Fibroblast of mammary gland (primary cell): Measurements from ENCODE around the gene NFKBIA.
"Not testable (repeated sequence)": the region's sequence is repeated elsewhere in the genome, so short reads cannot be mapped to it uniquely, and the experiment has no call there.

Experiments
- DNase-seq: peaks from one replicate; pipeline ENCODE4 v3.0.0-alpha.2; 2010; ENCODE audit warnings: low read depth
- H3K4me3 ChIP-seq: 2 replicates; pipeline ENCODE4 v1.5.1; 2011; ENCODE audit warnings: low read depth, mild to moderate bottlenecking, low read length, moderate library complexity; ENCODE audit not compliant: control insufficient read depth
- TF ChIP-seq, protein P1 (sequence below): conservative IDR thresholded peaks from 2 replicates; pipeline ENCODE4 v1.5.1; 2011; ENCODE audit warnings: low read depth, low read length, inconsistent platforms; ENCODE audit not compliant: control insufficient read depth, insufficient read depth

NFKBIA gene

DNA sequence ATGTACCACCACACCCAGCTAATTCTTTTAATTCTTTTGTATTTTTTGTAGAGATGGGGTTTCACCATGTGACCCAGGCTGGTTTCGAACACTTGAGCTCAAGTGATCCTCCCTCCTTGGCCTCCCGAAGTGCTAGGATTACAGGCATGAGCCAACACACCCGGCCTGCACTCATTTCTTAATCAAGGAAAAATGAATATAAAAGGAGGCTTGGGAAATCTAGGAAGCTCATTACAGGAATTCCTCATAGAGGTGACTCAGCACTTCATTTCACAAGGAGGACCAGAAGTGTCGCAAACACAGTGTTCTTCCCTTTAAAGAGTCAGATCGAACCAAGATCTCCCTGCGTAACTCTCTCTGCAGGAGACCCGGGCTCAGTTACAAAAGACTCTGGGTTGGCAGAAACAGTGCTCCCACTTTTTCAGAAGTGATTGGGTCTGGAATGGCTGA lies 30.3 kb downstream of the NFKBIA start:
- no peak overlapping the region for H3K4me3 ChIP-seq
- TF ChIP-seq, protein P1, sequence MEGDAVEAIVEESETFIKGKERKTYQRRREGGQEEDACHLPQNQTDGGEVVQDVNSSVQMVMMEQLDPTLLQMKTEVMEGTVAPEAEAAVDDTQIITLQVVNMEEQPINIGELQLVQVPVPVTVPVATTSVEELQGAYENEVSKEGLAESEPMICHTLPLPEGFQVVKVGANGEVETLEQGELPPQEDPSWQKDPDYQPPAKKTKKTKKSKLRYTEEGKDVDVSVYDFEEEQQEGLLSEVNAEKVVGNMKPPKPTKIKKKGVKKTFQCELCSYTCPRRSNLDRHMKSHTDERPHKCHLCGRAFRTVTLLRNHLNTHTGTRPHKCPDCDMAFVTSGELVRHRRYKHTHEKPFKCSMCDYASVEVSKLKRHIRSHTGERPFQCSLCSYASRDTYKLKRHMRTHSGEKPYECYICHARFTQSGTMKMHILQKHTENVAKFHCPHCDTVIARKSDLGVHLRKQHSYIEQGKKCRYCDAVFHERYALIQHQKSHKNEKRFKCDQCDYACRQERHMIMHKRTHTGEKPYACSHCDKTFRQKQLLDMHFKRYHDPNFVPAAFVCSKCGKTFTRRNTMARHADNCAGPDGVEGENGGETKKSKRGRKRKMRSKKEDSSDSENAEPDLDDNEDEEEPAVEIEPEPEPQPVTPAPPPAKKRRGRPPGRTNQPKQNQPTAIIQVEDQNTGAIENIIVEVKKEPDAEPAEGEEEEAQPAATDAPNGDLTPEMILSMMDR, result no peak
- peak; percentile 99 for DNase-seq

GRCh38 chr14:35373208-35373607 lies 31.3 kb downstream of the NFKBIA start:
- not testable (repeated sequence) for DNase-seq

DNA sequence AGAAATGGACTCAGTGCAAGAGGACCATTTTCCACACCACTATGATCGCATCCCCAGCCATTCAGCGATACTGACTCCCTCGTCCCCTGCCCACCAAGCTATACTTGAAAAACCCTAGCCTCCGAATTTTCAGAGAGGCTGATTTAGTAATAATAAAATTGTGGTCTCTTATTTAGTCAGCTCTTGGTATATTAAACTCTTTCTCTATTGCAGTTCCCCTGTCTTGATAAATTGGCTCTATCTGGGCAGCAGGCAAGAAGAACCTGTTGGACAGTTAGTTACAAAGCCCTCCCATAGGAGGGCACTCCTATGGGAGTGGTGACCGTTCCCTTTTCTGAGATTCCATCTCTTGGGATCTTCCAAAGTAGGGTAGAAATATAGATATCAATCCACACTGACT lies 33.6 kb downstream of the NFKBIA start:
- TF ChIP-seq, protein P1, result no peak
- no peak for DNase-seq

More at GRCh38 chr14:35373208-35373607, 31.3 kb downstream of the NFKBIA start:
- H3K4me3 ChIP-seq, result not testable (repeated sequence)

GRCh38 chr14:35369701-35370191 lies 34.8 kb downstream of the NFKBIA start:
- no peak overlapping the region for H3K4me3 ChIP-seq
- peak; percentile 49 for DNase-seq
- TF ChIP-seq, protein P1, result no peak

More for the DNA sequence above, 33.6 kb downstream of the NFKBIA start:
- H3K4me3 ChIP-seq, result no peak overlapping the region

DNA sequence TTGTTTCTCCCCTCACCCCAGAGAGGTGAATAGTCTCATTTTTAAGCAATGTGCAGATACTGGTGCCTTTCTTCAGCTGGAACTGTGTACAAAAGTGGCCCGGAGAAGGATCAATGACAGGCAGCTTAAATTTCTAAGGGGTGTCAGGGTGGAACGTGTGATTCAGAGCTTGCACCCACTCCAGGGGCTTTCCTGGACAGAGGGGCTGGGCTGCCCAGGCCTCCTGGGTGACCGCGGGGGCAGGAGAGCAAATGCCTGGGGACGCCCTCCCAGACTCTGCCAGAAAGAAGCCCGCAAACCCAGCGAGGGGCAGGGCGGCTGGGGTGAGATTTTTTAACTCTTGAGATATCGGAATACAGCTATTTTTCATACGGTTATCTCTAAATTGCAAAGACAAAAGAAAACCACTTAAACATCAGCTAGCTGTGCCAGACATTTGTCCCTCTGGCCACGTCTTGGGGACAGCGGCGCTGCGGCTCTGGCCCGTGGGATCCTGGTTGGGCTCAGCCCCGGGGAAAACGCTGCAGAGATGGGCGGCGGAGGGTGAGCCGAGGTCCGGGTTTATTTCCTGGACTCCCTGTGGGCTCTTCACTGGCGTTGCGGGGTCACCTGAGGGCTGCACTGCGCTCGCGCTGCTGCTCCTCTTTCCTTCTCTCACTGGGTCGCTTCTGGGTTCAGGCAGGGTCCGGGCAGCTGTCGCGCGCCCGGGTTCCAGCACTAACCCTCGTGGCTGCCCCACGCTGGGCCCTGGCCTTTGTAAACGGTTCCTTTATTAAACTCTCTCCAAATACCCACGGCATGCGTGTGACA lies 35.8 kb downstream of the NFKBIA start:
- TF ChIP-seq, protein P1, result no peak
- no peak for DNase-seq
- H3K4me3 ChIP-seq, result no peak overlapping the region

GRCh38 chr14:35368139-35368460 lies 36.4 kb downstream of the NFKBIA start:
- H3K4me3 ChIP-seq, result no peak overlapping the region
- TF ChIP-seq, protein P1, result no peak
- no peak for DNase-seq

DNA sequence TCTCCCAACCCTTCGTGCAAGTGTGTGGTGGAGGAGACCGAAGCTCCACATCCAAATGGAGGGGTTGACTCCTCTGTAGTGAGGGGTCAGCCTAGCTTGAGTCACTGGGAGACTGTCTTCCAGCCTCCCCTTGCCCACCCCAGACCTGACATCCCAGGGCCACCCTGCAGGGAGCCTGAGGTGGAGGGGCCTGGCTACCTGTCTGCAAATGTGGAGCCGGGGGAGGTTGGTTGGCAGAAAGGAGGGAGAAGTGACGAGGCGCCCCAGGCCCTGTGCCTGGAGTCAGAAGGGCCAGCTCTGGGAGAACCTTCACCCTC lies 37.5 kb downstream of the NFKBIA start:
- TF ChIP-seq, protein P1, result no peak
- DNase-seq, result no peak
- no peak overlapping the region for H3K4me3 ChIP-seq
